ENCODE results near the gene APOBEC2. TPM values are rescaled to one million over a fixed set of nuclear protein-coding genes. Genes with fewer than 3 reads are reported as not detected.

Gene APOBEC2
- total and polyA plus RNA-seq, 2 of the 4 experiments (the other 2 are of a cell fraction) = not detected

GRCh38 chr6:41017663-41018062, 35.3 kb upstream of the APOBEC2 start:
- Histone ChIP-seq H2AK9ac (replicated peaks; ENCODE audit: low read depth, low read length, poor library complexity) (no peak overlapping the region), H3K4me2 (ENCODE audit: low read depth, low read length) (no peak overlapping the region), H2BK5ac (ENCODE audit: low read depth, low read length, poor library complexity, severe bottlenecking) (no peak overlapping the region), H3K56ac (ENCODE audit: extremely low read depth, insufficient read depth, low read length) (no peak overlapping the region), H2BK15ac (ENCODE audit: low read depth, low read length) (no peak overlapping the region), H3K9me1 (ENCODE audit: insufficient read depth, low read length) (no peaks in the 10 kb centered on the region), H3K36me3 (ENCODE audit: control insufficient read depth, insufficient read depth, low read length) (no peaks in the 10 kb centered on the region), H3K9ac (ENCODE audit: low read depth, low read length) (no peak overlapping the region), H4K5ac (ENCODE audit: low read depth, low read length) (no peak overlapping the region), H3K4ac (ENCODE audit: low read depth, low read length) (no peak overlapping the region), H2BK120ac (ENCODE audit: low read depth, low read length) (no peak overlapping the region), H4K20me1 (ENCODE audit: insufficient read depth, low read length) (no peaks in the 10 kb centered on the region), H3K4me1 (ENCODE audit: control insufficient read depth, insufficient read depth, low read length) (no peaks in the 10 kb centered on the region), H2AFZ (replicated peaks; ENCODE audit: low read length, poor library complexity) (no peak overlapping the region), H3K9me3 (ENCODE audit: control insufficient read depth, insufficient read depth, low read length) (peaks cover 2% of the 10 kb centered on the region; the same call in 1 of the 2 replicates), H3K4me3 (ENCODE audit: insufficient read depth, low read depth, low read length) (no peak overlapping the region), H2AK5ac (ENCODE audit: low read depth, low read length) (no peak overlapping the region), H4K91ac (ENCODE audit: insufficient read depth, low read depth, low read length) (no peak overlapping the region), H2BK20ac (ENCODE audit: low read depth, low read length) (no peak overlapping the region), H3K27me3 (ENCODE audit: control insufficient read depth, insufficient read depth, low read length) (peaks cover 15% of the 10 kb centered on the region), H4K8ac (ENCODE audit: low read depth in 2 of 2, low read length in 2 of 2) (no peak overlapping the region), H3K18ac (ENCODE audit: low read depth, low read length) (no peak overlapping the region), H3K79me1 (ENCODE audit: low read depth in 1 of 2, low read length in 2 of 2) (no peaks in the 10 kb centered on the region), H3K27ac (ENCODE audit: insufficient read depth, low read length) (no peak overlapping the region), H3K23ac (ENCODE audit: low read depth, low read length) (no peak overlapping the region), H3K14ac (replicated peaks; ENCODE audit: low read depth, low read length) (no peak overlapping the region)
- no peak for ATAC-seq (ENCODE audit: low read depth)
- no TSS peak for BruUV-seq (replicated peaks)
- intact Hi-C loops (cut with micrococcal nuclease) = no loop called here
- dilution Hi-C loops (cut with HindIII; ENCODE audit: low sequenced_read_pairs, unreplicated experiment) = no loop called here
- CTCF ChIA-PET = no interaction called here
- DNase-seq = no peak
- 83% methylated on average over 1 of the region's 1 CpG; no CpG with 5 or more reads in 1 of the 2 experiments for WGBS, 2 experiments (ENCODE audit: extremely low coverage in 2 of 2, insufficient read length in 1 of 2)
- TF ChIP-seq MAFK (IDR thresholded peaks at IDR 0.05; ENCODE audit: low read depth, low read length) = no peak
- TF ChIP-seq POLR2A (IDR thresholded peaks at IDR 0.05; ENCODE audit: low read depth, low read length) = no peak
- no peak for TF ChIP-seq MXI1 (IDR thresholded peaks at IDR 0.05; ENCODE audit: borderline replicate concordance, low read depth, low read length)
- no peak for TF ChIP-seq NFE2L2 (IDR thresholded peaks at IDR 0.05; ENCODE audit: low read depth, low read length)
- TF ChIP-seq FOS (IDR thresholded peaks at IDR 0.05; ENCODE audit: low read depth, low read length) = no peak
- no peak for TF ChIP-seq RCOR1 (IDR thresholded peaks at IDR 0.05; ENCODE audit: insufficient replicate concordance, low read length)
- POLR2A ChIA-PET (ENCODE audit: unreplicated experiment) = no interaction called here
- in situ Hi-C loops (cut with MboI; ENCODE audit: low sequenced_read_pairs) = no loop called here
